ENCODE results near the gene DLEU7.

The DLEU7 gene

GRCh38 chr13:50842990-50843256 is 569 bp downstream of the DLEU7 start:
- no peak for DNase-seq (ENCODE audit: low read depth, low spot score)

DNA sequence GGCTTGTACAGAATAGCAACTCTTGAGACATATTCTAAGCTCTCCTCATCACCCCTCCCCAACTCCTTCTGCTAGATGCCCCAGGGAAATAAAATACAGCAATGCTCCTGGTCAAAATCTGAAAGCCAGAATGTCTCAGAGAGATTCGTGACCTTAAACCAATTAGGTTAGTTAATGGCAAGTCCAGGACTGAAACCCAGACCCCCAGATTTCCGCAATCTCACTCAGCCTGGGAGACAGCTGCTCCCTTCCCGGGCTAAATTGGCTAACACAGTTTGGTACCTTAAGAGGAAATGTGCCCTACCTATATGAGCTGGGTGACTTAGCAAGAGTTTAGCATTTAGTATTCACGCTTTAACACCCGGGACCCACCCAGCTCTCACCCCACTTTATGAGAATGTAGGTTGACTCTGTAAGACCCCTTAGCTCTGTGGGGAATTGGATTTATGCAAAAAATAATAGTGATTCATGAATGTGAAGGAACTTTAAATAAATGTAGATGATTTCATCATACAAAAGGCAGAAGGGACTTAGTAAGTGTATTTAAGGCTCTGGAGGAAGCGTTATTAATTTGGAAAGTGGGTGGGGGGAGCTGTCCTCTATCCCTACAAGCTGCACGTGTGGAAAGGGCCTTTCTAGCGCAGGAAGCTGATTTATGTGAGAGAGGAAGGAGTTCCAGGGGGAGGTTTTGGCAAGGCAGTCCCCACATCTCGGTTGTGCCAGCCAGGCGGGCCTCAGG is 1.1 kb downstream of the DLEU7 start:
- DNase-seq (ENCODE audit: low read depth, low spot score), result no peak

GRCh38 chr13:50841786-50842185 is 1.7 kb downstream of the DLEU7 start:
- no peak for DNase-seq (ENCODE audit: low read depth, low spot score)

GRCh38 chr13:50840284-50840683 is 3.2 kb downstream of the DLEU7 start:
- no peak for DNase-seq (ENCODE audit: low read depth, low spot score)

DNA sequence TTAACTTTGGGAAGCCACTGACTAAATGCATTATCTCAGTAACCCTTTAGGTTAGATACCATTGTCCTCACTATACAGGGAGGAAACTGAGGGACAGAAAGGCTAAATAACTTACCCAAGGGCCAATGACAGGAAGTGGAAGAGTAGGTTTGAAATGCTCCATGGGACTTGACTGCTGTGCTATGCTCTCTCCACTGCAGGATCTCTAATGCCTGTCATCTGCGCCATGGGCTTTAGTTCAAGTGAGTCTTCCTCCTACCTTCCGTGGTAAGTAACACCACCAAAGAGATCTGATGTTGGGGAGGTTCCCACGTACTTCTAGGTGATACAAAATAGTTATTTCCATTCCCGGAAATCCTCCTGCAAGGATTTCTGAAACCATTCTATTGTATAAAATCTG is 3.7 kb downstream of the DLEU7 start:
- DNase-seq (ENCODE audit: low read depth, low spot score), result no peak

- DNase-seq (ENCODE audit: low read depth, low spot score), result no peak
Observed at GRCh38 chr13:50838701-50839100, 4.8 kb downstream of the DLEU7 start.

GRCh38 chr13:50838031-50838430 is 5.5 kb downstream of the DLEU7 start:
- DNase-seq (ENCODE audit: low read depth, low spot score), result no peak

GRCh38 chr13:50831512-50831911 is 12.0 kb downstream of the DLEU7 start:
- no peak for DNase-seq (ENCODE audit: low read depth, low spot score)

DNA sequence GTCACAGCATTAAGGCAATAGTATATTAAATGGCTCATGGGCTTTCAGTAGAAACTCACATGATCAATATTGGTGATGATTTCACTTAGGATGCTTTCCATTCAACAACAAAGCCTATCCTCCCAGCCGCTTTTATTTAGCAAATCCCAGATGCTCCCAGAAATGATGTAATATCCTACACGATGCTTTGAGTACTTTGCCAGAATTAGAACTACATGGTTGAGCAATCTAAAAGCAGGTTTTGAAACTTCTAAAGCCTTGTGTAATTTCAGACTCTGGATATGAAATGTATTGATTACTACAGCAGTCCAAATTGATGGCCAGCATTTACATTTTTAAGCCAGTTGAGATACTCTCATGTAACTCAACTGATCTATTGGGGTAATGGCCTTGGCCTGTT is 13.6 kb downstream of the DLEU7 start:
- DNase-seq (ENCODE audit: low read depth, low spot score), result no peak

- no peak for DNase-seq (ENCODE audit: low read depth, low spot score)
Observed at GRCh38 chr13:50829226-50829625, 14.3 kb downstream of the DLEU7 start.

DNA sequence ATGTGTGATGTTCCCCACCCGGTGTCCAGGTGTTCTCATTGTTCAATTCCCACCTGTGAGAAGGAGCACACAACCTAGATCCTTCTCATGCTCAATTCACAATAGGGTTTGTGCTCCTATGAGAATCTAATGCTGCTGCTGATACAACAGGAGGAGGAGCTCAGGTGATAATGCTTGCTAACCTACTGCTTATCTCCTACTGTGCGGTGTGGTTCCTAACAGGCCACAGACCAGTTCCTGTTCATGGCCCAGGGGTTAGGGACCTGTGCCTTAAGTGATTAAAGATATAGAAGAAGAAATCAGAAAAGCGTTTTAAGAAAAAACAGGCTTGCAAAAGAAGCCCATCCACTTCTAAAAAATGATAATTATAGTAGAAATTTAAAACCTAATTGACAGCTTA is 17.5 kb downstream of the DLEU7 start:
- DNase-seq (ENCODE audit: low read depth, low spot score), result no peak

- no peak for DNase-seq (ENCODE audit: low read depth, low spot score)
Observed at GRCh38 chr13:50812242-50812641, 31.2 kb downstream of the DLEU7 start.

- no peak for DNase-seq (ENCODE audit: low read depth, low spot score)
Observed at GRCh38 chr13:50810998-50811397, 32.5 kb downstream of the DLEU7 start.

- DNase-seq (ENCODE audit: low read depth, low spot score), result no peak
Observed at GRCh38 chr13:50810468-50810867, 33.0 kb downstream of the DLEU7 start.

DNA sequence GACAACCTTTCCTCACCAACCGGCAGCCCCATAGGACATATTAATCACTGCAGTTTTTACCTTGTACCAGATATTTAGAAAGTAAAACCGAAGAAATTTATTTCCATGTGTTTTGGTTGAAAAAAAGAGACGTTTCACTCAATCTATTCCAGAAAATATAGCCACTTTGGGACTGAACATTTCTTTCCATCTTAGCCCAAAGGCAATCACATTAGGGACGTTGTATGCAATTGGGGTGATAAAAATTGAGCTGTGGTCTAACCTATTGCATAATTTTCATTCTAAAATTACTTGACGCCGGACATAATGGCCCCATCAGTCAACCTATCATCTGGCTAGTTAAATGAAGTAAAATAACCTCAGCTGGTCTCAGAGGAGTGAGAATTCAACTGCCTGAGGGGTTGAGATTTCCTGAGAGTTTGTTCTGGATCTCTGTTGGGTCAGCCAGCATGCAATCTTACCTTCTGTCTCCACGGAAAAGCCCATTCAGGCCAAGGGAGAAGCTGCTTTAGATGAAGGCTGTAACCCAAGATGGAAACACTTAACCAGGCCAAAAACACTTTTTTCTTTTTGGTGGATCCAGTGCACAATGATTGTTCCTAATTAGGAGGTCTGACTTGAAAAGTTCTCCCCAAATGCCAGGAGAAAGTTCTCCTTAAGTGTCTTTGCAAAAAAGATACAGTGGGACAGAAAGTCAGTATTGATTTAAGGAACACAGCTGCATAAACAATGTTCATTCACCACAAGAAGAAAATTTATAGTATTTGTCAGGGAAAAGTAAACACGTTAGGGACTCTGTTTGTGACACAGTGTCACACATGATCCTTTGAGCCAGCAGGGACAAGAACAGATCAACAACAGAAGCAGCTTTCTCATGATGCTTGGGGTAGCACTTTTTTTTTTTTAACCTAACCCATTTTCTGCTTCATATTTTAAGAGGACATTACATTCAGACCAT is 34.1 kb downstream of the DLEU7 start:
- DNase-seq (ENCODE audit: low read depth, low spot score), result no peak

DNA sequence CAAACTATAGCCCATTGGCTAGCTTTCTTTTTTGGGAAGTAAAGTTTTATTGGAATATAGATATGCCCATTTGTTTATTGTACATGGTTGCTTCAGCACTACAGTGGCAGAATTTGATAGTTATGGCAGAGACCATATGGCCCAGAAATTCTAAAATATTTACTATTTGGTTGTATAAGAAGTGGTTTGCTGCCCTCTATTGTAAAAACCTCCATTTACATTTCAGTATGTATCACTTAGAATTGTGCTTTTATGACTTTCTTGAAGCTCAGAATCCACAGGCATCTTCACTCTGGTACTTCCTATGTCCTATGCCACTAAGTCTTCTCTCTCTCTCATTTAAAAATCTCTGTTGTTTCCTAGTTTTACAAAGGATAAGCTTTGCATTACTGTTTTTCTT is 37.7 kb downstream of the DLEU7 start:
- DNase-seq (ENCODE audit: low read depth, low spot score), result no peak

GRCh38 chr13:50801087-50801931 is 42.2 kb downstream of the DLEU7 start:
- DNase-seq (ENCODE audit: low read depth, low spot score), result peak; percentile 57

GRCh38 chr13:50800091-50800739 is 43.3 kb downstream of the DLEU7 start:
- DNase-seq (ENCODE audit: low read depth, low spot score), result no peak

DNA sequence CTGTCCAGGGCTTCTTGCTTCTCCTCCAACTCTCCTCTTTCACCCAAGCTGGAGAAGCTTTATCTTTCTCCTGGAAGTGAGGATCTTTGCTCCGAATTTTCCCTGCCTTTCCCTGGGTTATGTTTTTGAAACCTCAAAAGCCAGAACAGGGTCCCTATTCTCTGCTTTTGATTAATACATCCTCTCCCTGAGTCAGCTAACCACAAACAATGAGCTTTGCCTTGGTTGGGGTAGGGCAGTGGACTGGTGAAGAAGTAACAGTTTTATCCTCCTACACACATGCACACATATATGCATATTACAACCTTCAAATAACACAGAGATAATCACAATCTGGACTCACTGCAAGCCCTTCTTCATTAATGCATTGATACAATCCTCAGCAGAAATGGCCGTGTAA is 44.6 kb downstream of the DLEU7 start:
- DNase-seq (ENCODE audit: low read depth, low spot score), result no peak

- peak; percentile 18 for DNase-seq (ENCODE audit: low read depth, low spot score)
Observed at GRCh38 chr13:50797091-50797490, 46.4 kb downstream of the DLEU7 start.

DNA sequence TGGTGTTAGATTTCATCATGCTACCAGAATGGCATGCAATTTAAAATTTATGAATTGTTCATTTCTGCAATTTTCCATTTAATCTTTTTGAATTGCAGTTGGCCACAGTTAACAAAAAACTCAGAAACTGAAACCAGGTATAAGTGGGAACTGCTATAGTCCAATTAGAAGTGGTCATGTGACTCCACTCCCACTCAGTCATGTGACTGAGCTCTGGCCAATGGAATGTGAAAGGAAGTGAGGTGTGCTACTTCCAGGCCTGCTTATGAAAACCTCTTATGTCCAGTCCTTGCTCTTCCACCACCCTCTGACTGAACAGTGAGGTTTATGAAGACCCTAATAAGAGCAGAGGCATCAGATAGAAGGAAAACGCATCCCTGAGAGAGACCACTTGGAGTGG is 47.0 kb downstream of the DLEU7 start:
- DNase-seq (ENCODE audit: low read depth, low spot score), result no peak

GRCh38 chr13:50794226-50794625 is 49.3 kb downstream of the DLEU7 start:
- no peak for DNase-seq (ENCODE audit: low read depth, low spot score)

Measured in smooth muscle cell of the brain vasculature (primary cell).